Measurements from ENCODE around the gene APOC1.
"Not testable (repeated sequence)": the region's sequence is repeated elsewhere in the genome, so short reads cannot be mapped to it uniquely, and the experiment has no call there.

APOC1 gene

GRCh38 chr19:44914433-44915206 lies at the start of gene APOC1:
Gene APOC1 (plus strand): TSS chr19:44914608. CDS start chr19:44914892, 284 bp downstream.
- DNase-seq = peak; percentile 67

DNA sequence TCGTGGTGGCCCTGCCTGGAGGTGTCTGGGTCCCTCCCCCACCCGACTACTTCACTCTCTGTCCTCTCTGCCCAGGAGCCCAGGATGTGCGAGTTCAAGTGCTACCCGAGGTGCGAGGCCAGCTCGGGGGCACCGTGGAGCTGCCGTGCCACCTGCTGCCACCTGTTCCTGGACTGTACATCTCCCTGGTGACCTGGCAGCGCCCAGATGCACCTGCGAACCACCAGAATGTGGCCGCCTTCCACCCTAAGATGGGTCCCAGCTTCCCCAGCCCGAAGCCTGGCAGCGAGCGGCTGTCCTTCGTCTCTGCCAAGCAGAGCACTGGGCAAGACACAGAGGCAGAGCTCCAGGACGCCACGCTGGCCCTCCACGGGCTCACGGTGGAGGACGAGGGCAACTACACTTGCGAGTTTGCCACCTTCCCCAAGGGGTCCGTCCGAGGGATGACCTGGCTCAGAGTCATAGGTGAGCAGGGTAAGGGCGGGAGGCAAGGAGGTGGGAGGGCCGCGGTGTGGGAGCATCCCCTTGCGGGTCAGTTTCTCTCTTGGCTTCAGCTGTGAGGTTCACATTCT lies 49.1 kb upstream of the APOC1 start:
- DNase-seq = no peak

- no peak for DNase-seq
Measured at GRCh38 chr19:44866664-44867063, 47.7 kb upstream of the APOC1 start.

- no peak for DNase-seq
Measured at GRCh38 chr19:44867578-44867977, 46.8 kb upstream of the APOC1 start.

- peak; percentile 44 for DNase-seq
Measured at GRCh38 chr19:44869733-44870470, 44.5 kb upstream of the APOC1 start.

DNA sequence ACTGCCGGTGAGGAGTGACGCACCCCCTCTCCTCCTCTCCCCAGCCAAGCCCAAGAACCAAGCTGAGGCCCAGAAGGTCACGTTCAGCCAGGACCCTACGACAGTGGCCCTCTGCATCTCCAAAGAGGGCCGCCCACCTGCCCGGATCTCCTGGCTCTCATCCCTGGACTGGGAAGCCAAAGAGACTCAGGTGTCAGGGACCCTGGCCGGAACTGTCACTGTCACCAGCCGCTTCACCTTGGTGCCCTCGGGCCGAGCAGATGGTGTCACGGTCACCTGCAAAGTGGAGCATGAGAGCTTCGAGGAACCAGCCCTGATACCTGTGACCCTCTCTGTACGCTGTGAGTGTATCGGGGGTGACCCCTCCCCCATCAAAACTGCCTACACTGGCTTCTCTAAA lies 42.6 kb upstream of the APOC1 start:
- DNase-seq = no peak

DNA sequence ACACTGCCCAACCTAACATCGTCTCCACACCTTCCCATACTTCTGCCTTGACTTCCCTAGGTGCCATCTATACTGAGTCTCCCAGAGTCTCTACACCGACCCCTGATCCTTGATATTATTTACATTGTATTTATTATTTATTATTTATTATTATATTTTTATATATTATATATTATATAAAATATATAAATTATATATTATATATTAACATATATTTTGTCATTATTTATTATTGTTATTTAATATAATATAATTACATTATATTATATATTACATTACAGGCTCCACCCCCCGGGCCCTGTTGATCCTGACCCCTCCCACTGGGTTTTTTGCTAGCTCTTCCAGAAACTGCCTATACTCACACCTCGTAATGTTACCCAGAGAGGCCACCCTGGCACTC lies 41.7 kb upstream of the APOC1 start:
- DNase-seq = no peak

GRCh38 chr19:44874317-44874716 lies 40.1 kb upstream of the APOC1 start:
- DNase-seq = no peak

DNA sequence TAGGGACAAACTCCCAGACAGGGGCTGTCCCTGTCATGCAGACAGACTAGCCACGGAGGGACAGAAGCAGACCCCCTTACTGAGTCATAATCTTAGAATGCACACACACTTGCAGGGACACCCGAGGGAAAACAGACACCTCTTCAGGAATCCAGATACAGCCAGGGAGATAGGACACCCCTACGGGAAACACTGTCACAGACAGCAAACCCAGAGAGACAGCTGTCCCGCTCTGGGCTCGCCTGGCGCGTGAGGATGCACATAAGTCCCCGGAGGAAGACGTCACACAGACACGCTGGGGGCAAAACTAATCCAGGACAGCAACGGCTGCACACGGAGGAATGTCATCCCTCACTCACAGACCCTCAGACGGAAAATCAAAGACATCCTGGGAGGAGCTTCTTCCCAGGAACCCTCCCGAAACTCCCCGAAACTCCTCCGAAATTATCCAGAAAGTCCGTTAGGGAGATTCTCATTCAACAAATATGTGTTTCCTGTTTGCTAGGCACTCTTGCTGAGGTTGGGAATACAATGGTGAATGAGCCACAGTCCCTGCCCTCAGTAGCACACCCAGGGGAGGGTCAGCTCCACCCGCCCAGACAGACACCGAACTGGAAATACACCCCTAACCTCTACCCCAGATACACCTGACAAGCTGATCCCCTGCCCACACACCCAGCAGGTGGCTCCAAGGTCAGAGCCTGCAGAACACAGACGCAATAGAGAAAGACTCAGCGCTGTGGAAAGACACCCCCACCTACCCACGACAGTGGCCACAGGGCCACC lies 38.5 kb upstream of the APOC1 start:
- DNase-seq = peak; percentile 7

- DNase-seq = no peak
Measured at GRCh38 chr19:44876930-44877535, 37.4 kb upstream of the APOC1 start.

GRCh38 chr19:44878120-44878865 lies 36.1 kb upstream of the APOC1 start:
- no peak for DNase-seq

- no peak for DNase-seq
Measured at GRCh38 chr19:44879309-44880065, 34.9 kb upstream of the APOC1 start.

GRCh38 chr19:44882063-44882462 lies 32.3 kb upstream of the APOC1 start:
- no peak for DNase-seq

GRCh38 chr19:44882619-44883397 lies 31.6 kb upstream of the APOC1 start:
- DNase-seq = not testable (repeated sequence)

DNA sequence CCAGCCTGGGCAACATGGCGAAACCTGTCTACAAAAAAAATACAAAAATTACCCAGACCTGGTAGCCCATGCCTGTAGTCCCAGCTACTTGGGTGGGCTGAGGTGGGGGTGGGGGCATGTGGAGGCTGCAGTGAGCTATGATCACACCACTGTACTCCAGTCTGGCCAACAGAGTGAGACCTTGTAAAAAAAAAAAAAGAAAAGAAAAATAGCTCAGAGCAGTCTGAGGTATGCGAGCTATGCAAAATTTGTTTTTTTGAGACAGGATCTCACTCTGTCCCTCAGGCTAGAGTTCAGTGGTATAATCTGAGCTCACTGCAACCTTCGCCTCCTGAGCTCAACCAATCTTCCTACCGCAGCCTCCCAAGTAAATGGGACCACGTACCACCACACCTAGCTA lies 30.5 kb upstream of the APOC1 start:
- no peak for DNase-seq

GRCh38 chr19:44884566-44884965 lies 29.8 kb upstream of the APOC1 start:
- no peak for DNase-seq

DNA sequence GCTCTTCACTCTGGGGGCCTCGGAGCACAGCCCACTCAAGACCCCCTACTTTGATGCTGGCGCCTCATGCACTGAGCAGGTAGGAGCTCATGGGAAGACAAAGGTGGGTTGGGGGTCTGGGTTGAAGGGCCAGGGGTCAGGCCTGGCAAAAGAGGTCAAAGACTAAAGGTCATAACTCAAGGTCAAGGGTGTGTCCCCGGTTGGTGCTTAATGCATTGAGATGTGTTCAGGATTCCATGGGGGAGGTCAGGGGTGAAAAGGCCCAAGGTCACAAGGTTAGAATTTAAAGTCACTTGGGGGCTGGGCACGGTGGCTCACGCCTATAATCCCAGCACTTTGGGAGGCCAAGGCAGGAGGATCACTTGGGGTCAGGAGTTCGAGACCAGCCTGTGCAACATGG lies 28.3 kb upstream of the APOC1 start:
- no peak for DNase-seq

- no peak for DNase-seq
Measured at GRCh38 chr19:44887648-44888047, 26.8 kb upstream of the APOC1 start.

DNA sequence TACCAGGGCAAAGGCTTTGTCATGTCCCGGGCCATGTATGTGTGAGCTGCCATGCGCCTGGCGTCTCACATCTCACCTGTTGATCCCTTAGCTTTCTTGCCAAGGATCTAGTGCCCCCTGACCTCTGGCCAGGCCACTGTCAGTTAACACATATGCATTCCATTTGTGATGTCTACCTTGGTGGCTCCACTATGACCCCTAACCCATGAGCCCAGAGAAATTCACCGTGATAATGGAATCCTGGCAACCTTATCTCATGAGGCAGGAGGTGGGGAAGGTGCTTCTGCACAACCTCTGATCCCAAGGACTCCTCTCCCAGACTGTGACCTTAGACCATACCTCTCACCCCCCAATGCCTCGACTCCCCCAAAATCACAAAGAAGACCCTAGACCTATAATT lies 26.1 kb upstream of the APOC1 start:
- DNase-seq = not testable (repeated sequence)

DNA sequence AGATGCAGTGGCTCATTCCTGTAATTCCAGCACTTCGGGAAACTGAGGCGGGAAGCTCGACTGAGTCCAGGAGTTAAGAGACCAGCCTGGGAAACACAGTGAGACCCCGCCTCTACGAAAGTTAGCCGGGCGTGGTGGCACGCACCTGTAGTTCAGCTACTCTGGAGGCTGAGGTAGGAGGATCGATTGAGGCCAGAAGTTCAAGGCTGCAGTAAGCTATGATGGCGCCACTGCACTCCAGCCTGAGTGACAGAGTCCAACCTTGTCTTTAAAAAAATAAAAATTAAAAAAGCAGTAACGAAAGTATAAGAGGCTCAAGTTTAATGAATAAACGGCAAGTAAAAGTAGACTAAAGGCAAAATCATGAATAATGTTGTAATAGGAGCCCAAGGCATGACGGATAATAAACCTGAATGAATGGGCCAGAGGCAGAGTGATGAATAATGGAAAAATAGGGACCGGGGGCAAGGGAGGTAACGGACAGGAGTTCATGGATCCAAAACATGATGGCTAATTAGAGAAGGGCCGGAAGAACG lies 24.5 kb upstream of the APOC1 start:
- DNase-seq = no peak

All from NCI-H226 (cell line).